Natural killer cell treated with Interleukin-12 subunit alpha and Interleukin-12 subunit beta and Interleukin-15 and Interleukin-18, amount 100 ng/mL, for 72 hours (primary cell): Measurements from ENCODE around the gene CTLA4. TPM values are rescaled to one million over a fixed set of nuclear protein-coding genes. Genes with fewer than 3 reads are reported as not detected.

Experiments used
- ATAC-seq, 2 donors: fragments of 150-1000 bp; cut with Tn5 transposase in 1 of 2; sonication (Bioruptor Pico), chemical (Tn5 transposase) in 1 of 2; 2 replicates each; pipeline ENCODE4 v1.10.0; 2021
- DNase-seq: peaks from one replicate; pipeline ENCODE4 v3.0.0; 2022; ENCODE audit warnings: low spot score
- H3K27ac Mint-ChIP-seq, 2 donors: 1 replicate in 1 of 2; 2 replicates in 1 of 2; pipeline ENCODE4 v1.8.0; 2022; ENCODE audit warnings: mixed read lengths in 2 of 2, mild to moderate bottlenecking in 1 of 2, moderate library complexity in 1 of 2
- H3K27me3 Mint-ChIP-seq, 2 donors: 1 replicate in 1 of 2; 2 replicates in 1 of 2; pipeline ENCODE4 v1.8.0; 2022; ENCODE audit warnings: mixed read lengths in 2 of 2
- H3K36me3 Mint-ChIP-seq: one replicate; pipeline ENCODE4 v1.8.0; 2022; ENCODE audit warnings: mixed read lengths
- H3K4me1 Mint-ChIP-seq, 2 donors: 1 replicate in 1 of 2; 2 replicates in 1 of 2; pipeline ENCODE4 v1.8.0; 2022; ENCODE audit warnings: low read depth in 2 of 2, mixed read lengths in 2 of 2, mild to moderate bottlenecking in 1 of 2
- H3K4me3 Mint-ChIP-seq: one replicate; pipeline ENCODE4 v1.8.0; 2022; ENCODE audit warnings: mixed read lengths
- H3K9me3 Mint-ChIP-seq: 2 replicates; pipeline ENCODE4 v1.8.0; 2022; ENCODE audit warnings: mixed read lengths
- total RNA-seq, 2 donors: library from RNA; stranded (reverse); gene quantifications; one replicate each; pipeline ENCODE4 v1.2.3, GENCODE V29; 2022

CTLA4 gene
- total RNA-seq, 2 donors from 2014 or later, result 13.7 to 54.8 TPM

DNA sequence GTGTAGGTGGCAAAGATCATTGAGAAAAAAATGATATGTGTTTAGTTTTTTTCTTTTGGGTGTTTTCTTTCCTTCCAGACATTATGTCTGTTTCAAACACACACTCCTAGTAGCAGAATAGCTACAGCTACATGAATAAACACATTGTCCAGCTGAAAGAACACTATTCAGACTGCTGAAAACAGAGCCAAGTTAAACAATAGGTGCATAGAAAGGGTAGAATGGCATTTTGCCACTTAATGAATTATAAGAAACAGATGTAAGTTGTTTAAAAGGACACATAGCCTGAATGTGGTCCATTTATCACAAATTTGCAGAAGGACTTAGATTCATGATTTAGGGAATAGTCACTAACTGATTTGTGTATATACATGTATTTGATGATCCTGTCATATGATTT, 20.1 kb downstream of the CTLA4 start:
- Mint-ChIP-seq H3K36me3 (peaks cover 13% of the 10 kb centered on the region), H3K4me1 (peaks cover 51 to 71% of the 10 kb centered on the region in 2 donors), H3K9me3 (peaks cover 8% of the 10 kb centered on the region), H3K27me3 (no peaks in the 10 kb centered on the region), H3K4me3 (peak overlapping the region; percentile 65), H3K27ac (peak overlapping the region; percentile 84 to 87)
- ATAC-seq (no peak), DNase-seq (no peak)

DNA sequence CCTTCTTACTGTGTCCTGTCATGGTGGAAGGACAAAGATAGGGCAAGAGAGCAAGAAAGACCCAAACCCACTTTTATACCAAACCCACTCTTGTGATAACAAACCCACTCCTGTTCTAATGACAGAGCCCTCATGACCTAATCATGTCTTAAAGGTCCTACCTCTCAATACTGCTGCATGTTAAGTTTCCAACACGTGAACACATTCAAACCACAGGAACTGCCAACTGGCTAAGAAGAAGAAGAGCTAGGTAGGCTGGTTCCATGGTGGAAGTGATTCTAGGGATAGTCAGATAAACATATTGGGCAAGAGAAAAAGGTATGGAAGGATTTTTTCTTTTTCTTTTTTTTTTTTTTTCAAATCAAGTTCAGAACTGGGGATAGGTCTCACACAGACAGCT, 22.0 kb downstream of the CTLA4 start:
- Mint-ChIP-seq H3K4me3 (peak overlapping the region; percentile 59), H3K4me1 (peaks cover 62 to 85% of the 10 kb centered on the region in 2 donors), H3K27me3 (peaks cover 0 to 2% of the 10 kb centered on the region in 2 donors), H3K36me3 (peaks cover 13% of the 10 kb centered on the region), H3K9me3 (peaks cover 8% of the 10 kb centered on the region), H3K27ac (peak overlapping the region; percentile 87)
- DNase-seq, result no peak
- ATAC-seq, result no peak

DNA sequence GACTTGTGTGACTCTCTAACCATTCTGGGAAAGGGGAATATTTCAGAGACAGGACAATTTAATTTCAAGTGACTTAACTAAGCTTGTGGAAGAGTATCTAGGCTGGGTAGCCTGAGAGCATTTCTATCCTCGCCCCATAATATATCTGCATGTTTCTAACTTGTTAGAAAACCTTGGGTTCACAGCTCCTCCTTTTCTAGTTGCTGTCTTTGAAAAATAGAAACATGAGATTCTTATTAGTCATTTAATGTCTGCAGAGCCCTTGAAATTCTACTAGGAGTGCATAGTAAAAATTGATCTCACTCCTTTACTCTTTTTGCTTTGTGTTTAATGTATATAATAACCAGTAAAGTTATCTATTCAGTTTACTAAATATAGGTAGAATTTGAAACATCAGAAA, 22.4 kb downstream of the CTLA4 start:
- Mint-ChIP-seq H3K27ac (peak overlapping the region; percentile 87), H3K4me1 (peaks cover 63 to 85% of the 10 kb centered on the region in 2 donors), H3K27me3 (peaks cover 0 to 2% of the 10 kb centered on the region in 2 donors), H3K4me3 (peak overlapping the region; percentile 59), H3K36me3 (peaks cover 13% of the 10 kb centered on the region), H3K9me3 (peaks cover 8% of the 10 kb centered on the region)
- no peak for DNase-seq
- ATAC-seq, result no peak

DNA sequence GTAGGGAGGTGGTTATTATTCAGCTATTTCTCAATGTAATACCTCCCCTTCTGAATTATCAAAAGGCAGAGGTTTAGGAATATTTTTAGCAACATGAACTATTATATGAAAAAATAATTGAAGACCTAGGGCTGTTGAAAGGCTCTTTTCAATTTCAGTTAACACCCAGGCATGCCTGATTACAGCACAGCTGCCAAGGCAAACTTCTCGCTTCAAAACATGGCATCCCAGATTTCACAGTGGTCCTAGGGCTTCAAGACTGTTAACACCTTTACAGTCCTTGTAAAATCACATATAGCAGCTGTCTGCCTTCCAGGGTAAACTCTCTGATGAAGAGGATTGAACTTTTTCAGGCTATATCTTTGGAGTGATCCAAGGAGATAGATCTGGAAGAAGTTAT, 23.2 kb downstream of the CTLA4 start:
- peaks cover 0 to 4% of the 10 kb centered on the region in 2 donors for H3K27me3 Mint-ChIP-seq
- peak overlapping the region; percentile 59 for H3K4me3 Mint-ChIP-seq
- peaks cover 57 to 78% of the 10 kb centered on the region in 2 donors for H3K4me1 Mint-ChIP-seq

DNA sequence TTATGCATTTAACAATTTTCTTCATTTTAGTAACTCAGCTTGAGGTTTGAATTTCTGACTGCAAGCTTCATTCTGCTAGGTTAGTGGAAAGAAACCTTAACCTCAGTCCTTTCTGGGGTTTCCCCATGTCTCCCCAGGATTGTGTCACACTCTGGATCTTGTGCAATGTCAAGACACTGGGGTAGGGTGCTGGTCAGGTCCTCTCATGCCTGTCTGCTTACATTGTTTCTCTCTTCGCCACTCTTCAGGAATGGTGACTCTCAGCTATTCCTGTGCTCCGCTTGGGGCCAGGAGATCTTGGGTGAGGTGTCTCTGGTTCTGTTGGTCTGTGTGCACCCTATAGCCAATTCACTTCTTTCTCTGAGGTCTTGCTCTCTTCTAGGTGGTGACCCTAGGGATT, 23.9 kb downstream of the CTLA4 start:
- ATAC-seq, result peak; percentile 83 to 90
- peaks cover 53 to 71% of the 10 kb centered on the region in 2 donors for H3K4me1 Mint-ChIP-seq
- H3K4me3 Mint-ChIP-seq, result peak overlapping the region; percentile 59
- peaks cover 8% of the 10 kb centered on the region for H3K9me3 Mint-ChIP-seq
- peaks cover 0 to 6% of the 10 kb centered on the region in 2 donors for H3K27me3 Mint-ChIP-seq
- H3K36me3 Mint-ChIP-seq, result peaks cover 13% of the 10 kb centered on the region
- peak; percentile 88 for DNase-seq
- H3K27ac Mint-ChIP-seq, result peak overlapping the region; percentile 87

More for the DNA sequence above, 23.2 kb downstream of the CTLA4 start:
- no peak for DNase-seq
- ATAC-seq, result no peak
- H3K36me3 Mint-ChIP-seq, result peaks cover 13% of the 10 kb centered on the region
- peak overlapping the region; percentile 87 for H3K27ac Mint-ChIP-seq
- H3K9me3 Mint-ChIP-seq, result peaks cover 8% of the 10 kb centered on the region

DNA sequence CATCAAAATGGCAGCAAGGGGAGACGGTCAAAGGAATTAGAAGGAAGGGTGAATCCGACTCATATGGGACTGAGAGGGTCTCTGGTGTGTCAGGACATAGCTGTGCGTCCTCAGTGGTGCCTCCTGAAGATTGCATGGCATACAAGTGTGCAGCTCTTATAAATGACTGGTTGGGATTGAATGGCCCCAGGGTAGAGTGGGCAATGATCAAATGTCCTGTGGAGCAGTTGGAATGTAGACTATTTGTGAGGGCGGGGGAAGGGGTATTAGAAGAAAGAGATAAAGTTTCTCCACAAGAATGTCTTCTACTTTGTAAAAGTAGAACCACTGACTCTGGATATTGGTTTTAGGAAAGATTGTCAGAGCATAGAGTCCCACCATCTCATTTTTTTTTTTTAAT, 24.6 kb downstream of the CTLA4 start:
- peaks cover 8% of the 10 kb centered on the region for H3K9me3 Mint-ChIP-seq
- no peak for DNase-seq
- ATAC-seq, result no peak
- H3K36me3 Mint-ChIP-seq, result peaks cover 13% of the 10 kb centered on the region
- peak overlapping the region; percentile 87 for H3K27ac Mint-ChIP-seq
- peak overlapping the region; percentile 59 for H3K4me3 Mint-ChIP-seq
- H3K27me3 Mint-ChIP-seq, result peaks cover 0 to 8% of the 10 kb centered on the region in 2 donors
- H3K4me1 Mint-ChIP-seq, result peaks cover 51 to 71% of the 10 kb centered on the region in 2 donors

DNA sequence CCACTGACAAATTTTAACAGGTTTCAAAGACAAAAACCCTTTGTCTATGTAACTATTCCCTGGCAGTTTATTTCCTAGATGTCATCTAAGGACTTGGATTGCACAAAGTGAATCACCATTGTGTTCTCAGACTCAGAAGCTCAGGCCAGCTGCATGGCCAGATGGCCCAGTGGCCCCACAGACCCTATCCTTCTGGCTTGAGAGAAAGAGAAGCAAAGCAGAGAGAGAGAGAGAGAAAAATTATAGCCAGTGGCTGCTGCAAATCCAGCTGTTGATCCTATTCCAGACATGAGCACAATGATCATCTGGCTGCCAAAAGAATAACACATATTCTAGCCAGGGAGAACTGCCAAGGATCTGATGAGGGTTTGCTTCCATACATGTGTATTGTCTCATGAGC, 25.8 kb downstream of the CTLA4 start:
- no peak for ATAC-seq
- Mint-ChIP-seq H3K9me3 (peaks cover 5% of the 10 kb centered on the region), H3K4me3 (peak overlapping the region; percentile 45), H3K36me3 (peaks cover 12% of the 10 kb centered on the region), H3K4me1 (peaks cover 50 to 73% of the 10 kb centered on the region in 2 donors), H3K27me3 (peaks cover 0 to 11% of the 10 kb centered on the region in 2 donors), H3K27ac (peak overlapping the region; percentile 76 to 88)
- DNase-seq, result no peak

DNA sequence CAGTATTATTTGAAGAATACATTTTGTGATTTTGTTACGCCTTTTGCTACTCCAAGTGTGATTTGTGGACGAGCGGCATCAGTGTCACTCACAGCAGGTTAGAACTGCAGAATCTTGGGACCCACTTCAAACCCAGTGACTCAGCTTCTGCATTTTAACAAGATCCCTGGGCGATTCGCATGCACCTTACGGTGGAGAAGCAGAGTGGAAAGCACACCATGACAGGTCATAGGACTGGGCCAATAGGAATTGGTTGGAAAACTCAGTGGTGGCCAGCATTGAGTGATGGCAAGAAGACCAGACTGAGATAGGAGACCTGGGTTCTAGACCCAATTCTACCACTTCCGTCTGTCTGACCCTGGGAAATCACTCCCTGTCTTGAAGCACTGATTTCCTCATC, 26.3 kb downstream of the CTLA4 start:
- H3K27ac Mint-ChIP-seq, result peak overlapping the region; percentile 76 to 88
- H3K9me3 Mint-ChIP-seq, result peaks cover 5% of the 10 kb centered on the region
- H3K27me3 Mint-ChIP-seq, result peaks cover 0 to 11% of the 10 kb centered on the region in 2 donors
- peaks cover 12% of the 10 kb centered on the region for H3K36me3 Mint-ChIP-seq
- ATAC-seq (no peak), DNase-seq (no peak)
- H3K4me3 Mint-ChIP-seq, result peak overlapping the region; percentile 63
- H3K4me1 Mint-ChIP-seq, result peaks cover 47 to 74% of the 10 kb centered on the region in 2 donors

DNA sequence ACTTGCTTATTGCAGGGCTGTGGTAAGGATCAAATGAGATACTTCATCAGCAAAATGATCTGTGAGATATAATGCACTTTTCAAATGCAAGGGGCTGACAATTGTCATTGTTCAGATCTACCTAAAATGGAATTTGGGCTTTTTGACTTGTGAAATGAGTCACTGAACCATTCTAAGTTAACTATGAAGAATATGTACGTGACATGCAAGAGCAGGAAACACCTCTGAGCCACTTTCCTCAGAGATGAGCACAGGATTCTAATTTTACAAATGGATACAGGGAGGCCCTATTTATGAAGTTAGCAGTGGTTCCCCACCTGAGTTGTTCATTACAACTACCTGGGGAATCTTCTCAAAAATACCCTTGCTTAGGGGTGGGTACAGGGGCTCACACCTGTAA, 26.7 kb downstream of the CTLA4 start:
- H3K27ac Mint-ChIP-seq, result peak overlapping the region; percentile 76 to 88
- DNase-seq, result no peak
- peaks cover 12% of the 10 kb centered on the region for H3K36me3 Mint-ChIP-seq
- peak in 1 of 2 donors; percentile 62 for ATAC-seq
- H3K27me3 Mint-ChIP-seq, result peaks cover 0 to 11% of the 10 kb centered on the region in 2 donors
- H3K4me1 Mint-ChIP-seq, result peaks cover 47 to 76% of the 10 kb centered on the region in 2 donors
- peak overlapping the region; percentile 63 for H3K4me3 Mint-ChIP-seq
- peaks cover 5% of the 10 kb centered on the region for H3K9me3 Mint-ChIP-seq

DNA sequence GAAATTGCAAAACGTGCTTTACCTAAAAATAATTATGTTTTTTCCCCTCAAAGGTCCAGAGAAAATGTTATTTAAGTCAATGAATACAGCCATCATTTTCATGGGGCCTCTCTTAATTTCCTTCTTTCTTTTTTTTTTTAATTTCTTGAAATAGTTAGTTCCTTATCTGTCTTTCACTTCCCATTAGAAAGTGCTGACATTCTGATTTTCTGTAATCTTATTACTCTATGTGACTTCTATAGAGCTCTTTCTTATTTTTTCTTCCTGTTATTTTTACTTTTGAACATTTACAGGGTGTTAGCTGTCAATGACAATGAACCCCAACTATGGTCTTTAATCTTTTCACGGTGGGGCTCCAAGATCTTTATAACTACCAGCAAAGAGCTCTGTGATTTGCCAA, 30.0 kb downstream of the CTLA4 start:
- Mint-ChIP-seq H3K9me3 (peaks cover 11% of the 10 kb centered on the region), H3K27me3 (peaks cover 0 to 20% of the 10 kb centered on the region in 2 donors), H3K4me1 (peaks cover 24 to 45% of the 10 kb centered on the region in 2 donors), H3K4me3 (peak overlapping the region; percentile 3), H3K27ac (peak overlapping the region; percentile 76 to 85), H3K36me3 (peaks cover 31% of the 10 kb centered on the region)
- no peak for ATAC-seq
- DNase-seq, result no peak

DNA sequence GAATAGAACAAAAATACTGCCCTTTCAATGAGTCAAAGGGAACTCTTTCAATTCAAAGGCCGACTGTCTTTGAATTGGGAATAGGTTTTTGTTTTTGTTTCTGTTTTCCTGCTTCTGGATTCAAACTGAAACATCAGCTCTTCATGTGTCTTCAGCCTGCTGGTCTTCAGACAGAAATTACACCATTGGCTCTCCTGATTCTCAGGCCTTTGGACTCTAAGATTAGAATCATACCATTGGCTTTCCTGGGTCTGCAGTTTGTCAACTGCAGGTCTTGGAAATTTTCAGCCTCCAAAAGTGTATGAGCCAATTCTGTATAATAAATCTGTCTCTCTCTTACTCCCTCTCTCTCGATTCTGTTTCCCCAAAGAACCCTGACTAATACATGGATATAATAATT, 31.1 kb downstream of the CTLA4 start:
- H3K9me3 Mint-ChIP-seq, result peaks cover 11% of the 10 kb centered on the region
- peaks cover 32% of the 10 kb centered on the region for H3K36me3 Mint-ChIP-seq
- H3K27ac Mint-ChIP-seq, result peak overlapping the region; percentile 13 to 76
- peaks cover 22 to 39% of the 10 kb centered on the region in 2 donors for H3K4me1 Mint-ChIP-seq
- DNase-seq (no peak), ATAC-seq (no peak)
- H3K4me3 Mint-ChIP-seq, result no peak overlapping the region
- peaks cover 0 to 18% of the 10 kb centered on the region in 2 donors for H3K27me3 Mint-ChIP-seq

DNA sequence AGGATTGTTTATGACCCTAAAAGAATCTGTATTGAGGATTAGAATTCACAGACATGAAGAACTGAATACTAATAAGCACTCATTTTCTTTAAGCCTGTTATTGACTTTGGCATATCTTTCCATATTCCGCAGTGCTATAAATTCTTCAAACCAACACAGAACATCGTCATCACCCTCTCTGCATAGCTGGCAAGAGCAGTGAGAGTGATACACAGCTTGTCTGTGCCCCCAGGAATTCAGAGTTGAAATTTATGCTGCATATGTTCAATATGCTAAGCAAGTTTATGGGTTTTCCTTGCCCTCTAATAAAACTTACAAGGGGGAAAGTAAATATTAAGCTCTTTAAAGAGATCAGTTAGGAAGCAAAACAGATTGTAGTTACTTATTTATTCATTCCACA, 32.7 kb downstream of the CTLA4 start:
- Mint-ChIP-seq H3K4me1 (peaks cover 10 to 25% of the 10 kb centered on the region in 2 donors), H3K27me3 (peaks cover 0 to 18% of the 10 kb centered on the region in 2 donors), H3K9me3 (peaks cover 11% of the 10 kb centered on the region), H3K4me3 (no peak overlapping the region), H3K36me3 (peaks cover 38% of the 10 kb centered on the region), H3K27ac (no peak overlapping the region)
- DNase-seq (no peak), ATAC-seq (no peak)

DNA sequence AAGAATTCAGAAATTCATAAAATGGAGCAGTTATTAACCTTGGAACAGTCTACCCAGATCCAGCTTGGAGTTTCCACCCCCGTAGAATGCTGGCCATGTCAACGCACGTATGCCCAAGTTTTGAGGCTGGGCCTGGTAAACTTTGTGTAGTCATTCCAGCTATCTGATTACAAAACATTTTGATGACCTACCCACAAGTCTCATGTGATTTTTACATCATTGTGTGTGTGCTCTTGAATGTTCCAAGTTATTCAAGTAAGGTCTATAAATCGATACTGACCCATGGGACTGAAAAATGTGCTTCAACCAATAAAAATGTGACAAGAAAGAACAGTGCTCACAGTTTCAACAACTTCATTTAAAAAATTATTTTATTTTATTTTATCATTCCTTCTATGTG, 36.5 kb downstream of the CTLA4 start:
- Mint-ChIP-seq H3K27me3 (peaks cover 0 to 8% of the 10 kb centered on the region in 2 donors), H3K9me3 (peaks cover 11% of the 10 kb centered on the region), H3K36me3 (peaks cover 34% of the 10 kb centered on the region), H3K27ac (no peak overlapping the region), H3K4me3 (no peak overlapping the region), H3K4me1 (peaks cover 0 to 3% of the 10 kb centered on the region in 2 donors)
- DNase-seq (no peak), ATAC-seq (no peak)

DNA sequence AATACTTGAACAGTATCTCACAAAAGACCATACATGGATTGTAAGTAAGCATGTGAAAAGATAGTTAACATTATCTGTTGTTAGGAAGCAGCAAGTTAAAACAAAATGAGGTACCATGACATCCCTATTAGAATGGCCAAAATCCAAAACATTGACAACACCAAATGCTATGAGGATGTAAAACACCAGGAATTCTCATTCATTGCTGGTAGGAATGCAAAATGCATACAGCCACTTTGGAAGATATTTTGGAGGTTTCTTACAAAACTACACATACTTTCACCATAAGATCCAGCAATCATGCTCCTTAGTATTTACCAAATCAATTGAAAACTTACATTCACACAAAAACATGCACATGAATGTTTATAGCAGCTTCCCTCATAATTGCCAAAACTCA, 38.1 kb downstream of the CTLA4 start:
- Mint-ChIP-seq H3K27me3 (peaks cover 0 to 5% of the 10 kb centered on the region in 2 donors), H3K36me3 (peaks cover 23% of the 10 kb centered on the region), H3K27ac (no peak overlapping the region), H3K9me3 (peaks cover 9% of the 10 kb centered on the region), H3K4me3 (no peak overlapping the region), H3K4me1 (peaks cover 4 to 9% of the 10 kb centered on the region in 2 donors)
- ATAC-seq (no peak), DNase-seq (no peak)
